ENCODE measurements around the gene ZNF716.
"Not testable (repeated sequence)": the region's sequence is repeated elsewhere in the genome, so short reads cannot be mapped to it uniquely, and the experiment has no call there.

Gene ZNF716

DNA sequence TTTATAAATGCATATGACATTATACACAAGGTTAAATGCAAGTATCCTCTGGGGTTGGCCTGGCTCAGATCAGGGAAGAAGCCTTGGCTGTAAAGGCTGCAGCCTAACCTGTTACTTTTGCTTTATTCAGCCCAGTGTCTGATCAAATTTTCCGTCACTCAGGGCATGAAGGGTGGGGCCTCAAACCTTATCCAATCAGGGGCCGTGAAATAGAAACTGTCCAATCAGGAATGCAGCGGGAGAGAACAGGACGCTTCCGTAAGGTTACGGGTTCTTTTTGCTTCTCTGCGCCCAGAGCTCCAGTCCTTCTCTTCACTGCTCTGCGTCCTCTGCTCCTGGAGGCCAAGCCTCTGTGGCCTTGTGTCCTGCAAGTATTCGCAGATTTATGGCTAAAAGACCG is at the start of gene ZNF716:
Gene ZNF716 (plus strand): TSS at position 274 of the 400 bp plus-strand sequence. CDS start 112 bp downstream, at position 386.
- no peak for DNase-seq (ENCODE audit: low read depth, low spot score)

DNA sequence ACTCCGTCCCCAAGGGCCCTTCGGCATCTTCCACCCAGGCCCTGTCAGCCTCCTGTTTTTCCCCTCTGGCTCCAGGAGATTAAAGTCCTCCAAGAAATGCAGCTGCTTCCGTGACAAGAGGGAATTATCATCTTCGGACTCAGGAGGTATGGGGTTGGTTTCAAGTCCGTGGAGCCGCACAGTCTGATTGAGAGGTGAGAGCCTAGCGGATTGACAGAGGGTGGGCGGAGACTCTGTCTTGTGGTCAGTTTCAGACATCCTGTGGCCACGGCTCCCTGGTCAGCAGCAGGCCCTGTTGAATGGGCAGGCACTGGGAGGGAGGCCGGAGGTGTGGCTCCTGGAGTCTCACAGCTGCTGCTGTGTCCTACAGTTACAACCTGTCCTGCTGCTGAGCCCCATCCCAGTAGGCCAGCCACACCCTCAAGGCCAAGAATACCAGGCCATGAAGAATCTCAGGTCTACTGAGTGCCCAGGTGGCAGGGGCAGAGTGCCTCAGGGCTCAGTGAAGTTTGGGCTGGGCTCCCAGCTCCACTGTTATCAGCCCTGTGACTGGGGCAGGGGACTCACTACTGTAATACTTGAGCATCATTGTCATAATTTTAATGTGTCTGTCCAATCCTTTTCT is 49.3 kb upstream of the ZNF716 start:
- DNase-seq (ENCODE audit: low read depth, low spot score): no peak

DNA sequence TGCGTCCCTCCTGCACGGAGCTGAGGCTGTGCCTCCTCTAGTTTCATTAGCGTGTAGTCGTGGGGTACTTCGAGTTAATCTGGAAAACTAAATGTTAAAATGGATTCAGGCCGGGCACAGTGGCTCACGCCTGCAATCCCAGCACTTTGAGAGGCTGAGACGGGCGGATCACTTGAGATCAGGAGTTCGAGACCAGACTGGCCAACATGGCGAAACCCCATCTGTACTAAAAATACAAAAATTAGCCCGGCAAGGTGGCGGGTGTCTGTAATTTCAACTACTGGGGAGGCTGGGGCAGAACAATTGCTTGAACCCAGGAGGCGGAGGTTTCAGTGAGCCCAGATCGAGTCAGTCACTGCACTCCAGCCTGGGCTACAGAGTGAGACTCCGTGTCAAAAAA is 46.9 kb upstream of the ZNF716 start:
- not testable (repeated sequence) for DNase-seq (ENCODE audit: low read depth, low spot score)

DNA sequence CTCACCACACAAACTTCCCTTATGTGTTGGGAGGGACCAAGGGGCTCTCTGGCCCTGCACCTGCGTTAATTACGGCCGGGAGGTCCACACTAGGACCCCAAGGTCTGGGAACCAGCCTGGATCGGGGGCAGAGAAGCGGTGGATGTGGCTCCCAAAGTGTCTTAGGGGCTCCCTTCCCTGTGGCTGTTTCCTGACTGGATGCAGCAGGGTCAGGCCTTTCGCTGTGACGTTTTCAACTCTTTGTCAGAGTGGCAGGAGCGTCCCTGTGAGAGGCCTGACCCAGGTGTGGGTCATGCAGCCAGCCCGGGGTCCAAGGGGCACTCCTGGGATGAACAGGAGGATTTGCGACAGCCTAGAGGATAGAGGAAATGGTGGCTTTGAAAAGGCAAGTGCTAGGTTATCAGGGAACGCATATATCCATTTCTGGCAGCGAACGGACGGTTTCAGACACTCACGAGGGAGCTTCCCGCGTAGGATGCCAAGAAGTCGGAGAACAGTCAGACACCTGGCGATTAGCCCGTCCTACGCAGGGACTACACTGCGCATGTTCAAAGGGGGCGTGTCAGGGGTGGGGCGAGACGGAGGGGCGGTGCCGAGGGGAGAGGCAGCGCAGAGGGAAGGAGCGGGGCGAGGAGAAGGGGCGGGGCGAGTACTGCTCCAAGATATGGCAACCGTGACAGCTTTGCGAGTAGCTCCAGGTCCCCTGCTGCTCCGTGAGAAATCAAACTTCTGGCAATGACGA is 46.2 kb upstream of the ZNF716 start:
- DNase-seq (ENCODE audit: low read depth, low spot score): no peak

DNA sequence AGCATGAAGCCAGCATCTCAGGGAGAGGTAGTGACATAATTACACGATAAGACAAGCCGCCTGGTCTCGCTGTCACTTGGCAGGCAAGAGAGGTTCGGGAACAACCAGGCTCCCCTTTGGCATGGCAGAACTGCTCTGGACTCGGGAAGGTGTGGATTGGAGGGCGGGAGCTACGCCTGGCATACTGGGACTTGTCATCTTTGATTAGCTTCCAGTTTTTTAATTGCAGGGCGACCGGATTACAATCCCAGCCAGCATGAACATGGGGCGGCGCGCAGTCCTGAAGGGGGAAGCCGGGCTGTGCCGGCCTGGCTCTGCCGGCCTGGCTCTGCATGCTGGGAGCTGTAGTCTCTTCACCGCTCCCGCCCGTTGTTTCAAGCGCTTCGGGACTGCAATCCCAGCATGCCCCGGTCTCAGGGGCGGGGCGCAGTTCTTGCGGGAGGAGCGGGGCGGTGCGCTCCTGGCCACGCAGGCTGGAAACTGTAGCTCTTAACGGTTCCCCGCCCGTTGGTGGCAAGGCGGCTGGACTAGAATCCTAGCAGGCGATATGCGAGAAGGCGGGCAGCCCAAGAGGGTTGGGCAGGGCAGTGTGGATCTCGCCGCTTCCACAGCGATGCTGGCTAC is 45.5 kb upstream of the ZNF716 start:
- DNase-seq (ENCODE audit: low read depth, low spot score): no peak

DNA sequence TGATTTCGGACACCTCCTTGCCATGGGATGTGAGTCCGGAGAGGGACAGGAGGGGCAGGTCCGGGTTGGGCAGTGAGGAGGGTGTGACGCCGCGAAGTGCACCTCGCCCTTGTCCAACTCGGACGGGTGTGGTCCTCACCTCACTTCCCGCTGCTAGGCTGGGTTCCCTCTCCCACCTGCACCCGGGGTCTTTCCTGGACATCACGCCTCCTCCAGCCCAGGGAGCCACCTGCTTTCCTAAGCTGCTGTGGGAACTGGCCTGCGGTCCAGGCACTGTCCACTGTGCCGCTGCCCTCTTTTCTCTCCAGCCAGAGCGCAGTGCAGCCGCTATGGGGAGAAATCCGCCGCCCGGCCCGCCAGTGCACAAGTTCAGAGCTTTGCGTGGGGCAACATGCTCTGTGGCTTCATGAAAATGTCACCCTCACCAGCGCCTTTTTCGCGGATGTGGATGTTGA is 45.0 kb upstream of the ZNF716 start:
- DNase-seq (ENCODE audit: low read depth, low spot score): no peak

DNA sequence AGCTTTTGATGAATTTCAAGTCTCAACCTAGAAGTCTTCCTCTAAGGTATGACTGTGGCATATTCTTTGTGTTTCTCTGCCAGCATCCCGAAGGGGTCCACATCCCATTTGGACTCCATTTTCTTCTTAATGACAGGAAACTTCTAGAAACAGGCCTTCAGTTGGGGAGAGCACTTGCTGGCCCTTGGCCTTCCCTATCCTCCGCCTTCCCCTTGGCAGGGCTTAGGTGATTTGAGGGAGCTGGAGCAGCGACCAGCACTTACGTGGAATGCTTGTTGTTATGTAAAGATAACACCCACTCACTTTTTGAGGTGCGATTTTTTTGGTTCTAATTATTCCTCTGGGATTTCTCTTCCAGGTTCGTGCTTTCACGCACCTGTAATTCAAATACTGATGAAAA is 42.9 kb upstream of the ZNF716 start:
- no peak for DNase-seq (ENCODE audit: low read depth, low spot score)

DNA sequence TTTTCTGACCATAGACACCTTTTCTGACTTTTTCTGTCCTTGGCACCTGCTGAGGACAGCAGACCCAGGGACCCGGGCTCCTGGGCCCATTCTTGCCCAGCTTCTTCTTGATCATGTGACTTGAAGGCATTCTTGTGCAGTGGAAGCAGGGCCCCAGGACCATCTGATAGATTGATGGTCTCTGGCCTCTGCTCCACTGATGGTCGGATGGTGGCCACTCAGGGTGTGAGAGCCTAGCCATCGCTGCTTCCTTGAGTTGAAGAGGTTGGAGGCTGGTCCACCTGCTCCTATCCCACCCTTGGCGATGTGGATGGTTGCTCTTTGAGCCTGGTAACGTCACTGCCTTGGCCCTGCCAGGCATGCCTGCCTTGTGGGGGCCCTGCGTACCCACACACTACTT is 37.8 kb upstream of the ZNF716 start:
- no peak for DNase-seq (ENCODE audit: low read depth, low spot score)

DNA sequence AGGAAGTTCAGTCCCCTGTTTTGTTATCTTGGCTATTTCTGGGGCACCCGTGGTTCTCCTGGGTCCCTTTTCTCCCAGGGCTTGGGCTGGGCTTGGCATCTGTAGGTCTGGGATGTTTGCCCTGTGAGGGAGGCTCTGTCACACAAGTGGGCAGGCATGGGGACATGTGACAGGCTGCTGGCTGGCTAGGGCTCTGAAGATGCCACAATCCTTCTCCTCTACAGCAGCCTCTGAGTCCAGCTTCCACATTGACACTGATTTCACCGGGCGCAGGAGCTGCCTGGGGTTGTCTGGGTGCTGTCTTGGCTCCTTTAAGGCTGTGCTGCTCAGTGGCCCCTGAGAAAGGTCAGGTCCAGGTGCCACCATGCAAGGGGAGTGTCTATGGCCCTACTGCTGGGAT is 37.4 kb upstream of the ZNF716 start:
- no peak for DNase-seq (ENCODE audit: low read depth, low spot score)

DNA sequence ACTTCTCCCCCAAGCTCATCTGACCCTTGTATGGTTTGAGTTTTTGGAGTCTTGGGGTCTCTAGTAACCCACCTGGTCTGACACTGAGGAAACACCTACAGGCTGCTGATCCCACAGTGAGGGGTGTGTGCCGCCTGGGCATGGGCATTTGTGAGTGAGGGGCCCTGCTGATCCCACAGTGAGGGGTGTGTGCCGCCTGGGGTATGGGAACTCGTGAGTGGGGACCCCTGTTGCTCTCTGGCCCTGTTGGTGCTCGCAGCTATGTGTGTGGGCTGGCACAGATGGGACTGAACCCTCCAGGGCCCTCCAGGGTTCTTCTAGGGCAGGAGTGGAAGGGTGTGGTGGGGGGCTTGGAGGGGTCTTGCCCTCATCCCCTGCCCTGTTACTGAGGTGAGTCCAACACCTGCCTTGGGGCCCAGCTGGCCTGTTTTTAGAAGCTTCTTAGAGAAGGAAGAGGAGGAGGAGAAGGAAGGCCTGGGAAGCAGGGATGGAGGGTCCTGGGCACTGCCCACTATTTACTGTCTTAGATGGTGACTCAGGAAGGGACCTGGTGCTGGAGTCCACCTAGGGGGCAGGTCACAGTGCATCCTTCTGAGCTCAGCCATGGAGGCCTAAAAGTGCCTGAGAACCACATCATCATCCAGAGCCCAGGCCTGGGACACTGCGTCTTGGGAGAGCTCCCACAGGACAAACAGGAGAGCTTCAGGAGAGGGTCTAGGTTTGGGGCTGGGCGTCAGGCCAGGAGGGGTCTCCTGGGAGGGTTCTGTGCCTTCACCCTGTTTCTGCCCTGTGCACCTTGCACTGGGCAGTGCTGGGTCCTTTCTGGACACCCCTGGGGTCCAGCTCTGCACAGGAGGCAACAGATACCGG is 36.2 kb upstream of the ZNF716 start:
- no peak for DNase-seq (ENCODE audit: low read depth, low spot score)

DNA sequence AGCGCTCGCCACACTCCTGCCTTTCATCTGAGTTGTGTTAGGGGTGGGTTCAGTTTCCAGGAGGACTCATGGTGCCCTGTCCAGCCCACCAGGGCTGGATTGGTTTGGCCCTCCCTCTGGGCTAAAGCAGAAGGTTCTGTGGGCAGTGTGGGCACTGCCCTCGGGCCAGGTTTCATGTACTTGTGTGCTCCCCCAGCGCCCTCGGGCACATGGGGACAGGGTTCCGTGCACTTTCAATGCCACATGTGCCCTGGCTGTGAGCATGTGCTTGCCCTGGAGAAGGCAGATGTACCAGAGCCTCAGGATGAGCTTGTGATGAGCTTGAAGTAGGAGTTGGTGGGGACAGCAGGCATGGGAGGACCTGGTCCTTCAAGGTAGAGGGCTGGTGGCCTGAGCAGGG is 35.6 kb upstream of the ZNF716 start:
- DNase-seq (ENCODE audit: low read depth, low spot score): no peak

DNA sequence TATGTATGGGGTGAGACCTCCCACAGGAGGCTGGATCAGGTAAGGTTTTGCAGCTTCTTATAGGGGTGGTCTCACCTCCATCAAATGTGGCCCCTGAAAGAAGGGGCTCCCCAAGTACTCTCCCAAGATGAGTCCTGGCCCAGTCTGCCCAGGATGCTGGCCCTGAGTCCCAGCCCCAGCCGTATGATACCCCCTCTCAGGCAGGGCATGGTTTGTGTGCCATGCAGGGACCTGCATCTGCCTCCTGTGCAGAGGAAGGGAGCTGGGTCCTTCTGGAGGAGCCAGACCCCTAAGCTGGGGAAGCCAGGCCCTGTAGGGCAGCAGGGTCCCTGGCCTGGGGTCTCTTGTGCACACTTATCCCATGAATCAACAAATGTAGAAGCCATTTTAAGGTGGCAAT is 35.1 kb upstream of the ZNF716 start:
- DNase-seq (ENCODE audit: low read depth, low spot score): no peak

DNA sequence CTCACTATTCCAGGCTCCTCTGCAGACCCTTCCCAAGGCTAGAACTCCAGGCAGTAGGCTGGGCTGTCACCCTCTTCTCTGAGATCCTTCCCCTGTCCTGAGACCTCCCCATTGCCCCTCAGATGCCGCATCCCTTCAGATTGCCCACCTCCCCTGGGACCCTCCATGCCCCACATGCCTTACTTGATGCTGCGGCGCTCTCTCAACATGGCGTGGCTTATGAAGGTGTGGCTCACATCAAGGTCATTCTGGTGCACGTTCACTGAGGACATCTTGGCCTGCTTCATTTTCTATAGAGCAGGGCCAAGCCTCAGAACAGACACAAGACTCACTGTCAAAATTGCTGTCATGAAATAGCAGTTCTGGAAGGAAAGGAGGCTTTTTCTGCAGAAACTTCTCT is 34.7 kb upstream of the ZNF716 start:
- no peak for DNase-seq (ENCODE audit: low read depth, low spot score)

DNA sequence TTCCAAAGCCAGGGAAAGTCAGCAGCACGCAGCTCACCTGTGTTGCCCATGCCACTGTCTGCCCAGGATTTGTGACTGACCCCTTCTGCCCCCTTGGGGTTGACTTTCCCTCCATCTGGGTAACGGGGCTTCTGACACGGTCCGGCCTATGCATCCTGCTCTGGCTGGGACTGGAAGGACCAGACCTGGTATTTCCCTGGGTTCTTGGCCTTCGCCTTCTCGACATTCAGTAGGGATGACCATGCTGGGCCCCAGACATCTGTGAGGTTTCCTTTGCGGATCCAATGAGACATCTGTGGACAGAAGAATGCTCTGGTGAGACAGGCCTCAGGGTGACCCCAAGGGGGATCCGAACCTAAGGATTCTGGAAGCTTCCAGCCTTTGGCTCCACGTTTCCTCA is 34.2 kb upstream of the ZNF716 start:
- no peak for DNase-seq (ENCODE audit: low read depth, low spot score)

DNA sequence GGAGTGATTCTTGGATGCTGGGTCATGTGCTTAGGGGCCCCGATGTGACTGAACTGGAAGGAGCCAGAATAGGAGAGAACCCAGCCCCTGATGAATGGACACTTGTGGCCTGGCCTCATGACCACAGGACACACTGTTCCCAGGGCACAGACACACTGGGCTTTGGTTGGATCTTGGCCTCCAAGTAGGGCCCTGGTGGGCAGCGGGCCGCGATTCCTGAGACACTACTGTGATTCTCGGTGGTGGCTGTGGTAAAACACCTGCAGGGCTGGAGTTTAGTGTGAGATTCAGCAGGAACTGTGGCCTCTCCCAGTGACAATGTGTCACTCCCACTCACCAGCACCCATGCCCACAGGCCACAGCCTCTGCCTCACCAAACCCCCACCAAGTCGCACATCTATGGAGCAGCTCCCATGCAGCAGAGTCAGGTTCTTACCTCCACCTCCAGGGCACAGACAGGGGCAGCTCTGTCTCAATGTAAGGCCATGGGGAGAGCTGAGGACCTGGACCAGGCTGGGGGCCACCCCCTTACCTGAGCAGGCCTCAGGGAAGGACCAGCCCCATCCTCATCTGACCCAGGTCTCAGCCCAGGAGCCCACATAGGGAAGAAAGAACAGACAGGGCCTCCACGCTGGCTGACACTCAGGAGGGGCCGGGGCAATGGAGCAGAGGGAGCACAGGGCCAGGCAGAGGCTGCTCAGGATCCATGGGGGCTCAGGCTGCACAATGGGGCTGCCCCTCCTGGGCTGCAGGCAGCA is 33.2 kb upstream of the ZNF716 start:
- DNase-seq (ENCODE audit: low read depth, low spot score): no peak

DNA sequence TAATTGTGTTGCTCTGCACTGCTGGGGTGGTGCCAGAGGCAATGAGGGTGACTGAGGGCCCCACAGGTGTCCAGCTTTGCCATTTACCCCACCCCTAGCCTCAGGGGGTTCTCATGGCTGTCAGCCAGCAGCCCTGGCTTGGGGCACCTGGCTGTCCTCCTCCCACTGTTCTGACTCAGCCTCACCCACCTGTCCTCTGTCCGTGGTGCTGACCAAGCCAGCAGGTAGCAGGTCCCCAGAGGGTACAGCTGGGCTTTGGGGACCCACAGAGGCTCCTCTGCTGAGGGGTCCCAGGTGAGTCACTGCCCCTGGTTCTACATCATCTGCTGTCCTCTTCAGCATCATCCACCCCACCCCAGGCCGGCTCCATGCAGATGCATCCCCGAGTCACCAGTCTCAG is 32.2 kb upstream of the ZNF716 start:
- DNase-seq (ENCODE audit: low read depth, low spot score): no peak

DNA sequence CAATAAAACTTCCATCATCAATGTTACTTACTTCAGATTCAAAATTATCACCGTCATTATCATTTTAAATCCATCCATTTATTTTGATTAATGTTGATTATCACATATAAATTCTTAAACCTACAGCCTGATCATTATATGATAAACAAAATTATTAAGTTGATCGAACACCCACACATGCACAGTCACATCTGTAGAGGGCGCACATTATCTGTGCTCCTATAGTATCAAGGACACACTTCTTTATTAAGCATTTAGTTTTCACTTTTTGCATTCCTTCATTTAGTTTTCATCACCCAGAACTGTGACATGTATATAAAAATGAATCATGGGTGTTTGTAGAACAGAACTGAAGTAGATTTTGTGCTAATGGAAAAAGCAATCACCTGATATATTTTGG is 26.2 kb upstream of the ZNF716 start:
- no peak for DNase-seq (ENCODE audit: low read depth, low spot score)

DNA sequence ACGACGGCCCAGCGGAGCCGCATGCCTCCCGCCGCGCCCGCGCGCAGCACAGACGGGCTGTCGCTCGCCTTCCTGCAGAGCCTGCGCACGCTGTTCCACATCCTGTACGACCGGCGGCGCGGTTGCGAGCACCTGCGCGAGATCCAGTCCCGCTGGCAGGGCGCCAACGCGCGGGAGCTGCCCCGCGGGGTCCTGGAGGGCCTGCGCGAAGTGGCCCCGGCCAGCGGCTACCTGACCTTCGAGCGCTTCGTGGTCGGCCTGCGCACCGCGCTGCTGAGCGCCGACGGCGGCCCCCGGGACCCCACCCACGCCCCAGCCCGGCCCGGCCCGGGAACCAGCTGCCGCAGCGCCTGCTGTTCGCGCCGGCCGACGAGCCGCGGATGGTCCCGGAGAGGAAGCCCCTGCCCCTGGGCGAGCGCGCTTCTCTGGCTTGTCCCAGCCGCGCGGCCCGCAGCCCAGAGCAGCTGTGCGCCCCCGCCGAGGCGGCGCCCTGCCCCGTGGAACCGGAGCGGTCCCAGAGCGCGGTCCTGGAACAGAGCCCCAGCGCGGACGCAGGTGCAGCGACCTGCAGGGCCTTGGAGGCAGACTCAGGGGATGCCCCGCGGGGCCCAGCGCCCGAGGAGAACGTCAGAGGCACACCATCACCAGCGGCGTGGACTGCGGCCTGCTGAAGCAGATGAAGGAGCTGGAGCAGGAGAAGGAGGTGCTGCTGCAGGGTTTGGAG is 25.3 kb upstream of the ZNF716 start:
- no peak for DNase-seq (ENCODE audit: low read depth, low spot score)

DNA sequence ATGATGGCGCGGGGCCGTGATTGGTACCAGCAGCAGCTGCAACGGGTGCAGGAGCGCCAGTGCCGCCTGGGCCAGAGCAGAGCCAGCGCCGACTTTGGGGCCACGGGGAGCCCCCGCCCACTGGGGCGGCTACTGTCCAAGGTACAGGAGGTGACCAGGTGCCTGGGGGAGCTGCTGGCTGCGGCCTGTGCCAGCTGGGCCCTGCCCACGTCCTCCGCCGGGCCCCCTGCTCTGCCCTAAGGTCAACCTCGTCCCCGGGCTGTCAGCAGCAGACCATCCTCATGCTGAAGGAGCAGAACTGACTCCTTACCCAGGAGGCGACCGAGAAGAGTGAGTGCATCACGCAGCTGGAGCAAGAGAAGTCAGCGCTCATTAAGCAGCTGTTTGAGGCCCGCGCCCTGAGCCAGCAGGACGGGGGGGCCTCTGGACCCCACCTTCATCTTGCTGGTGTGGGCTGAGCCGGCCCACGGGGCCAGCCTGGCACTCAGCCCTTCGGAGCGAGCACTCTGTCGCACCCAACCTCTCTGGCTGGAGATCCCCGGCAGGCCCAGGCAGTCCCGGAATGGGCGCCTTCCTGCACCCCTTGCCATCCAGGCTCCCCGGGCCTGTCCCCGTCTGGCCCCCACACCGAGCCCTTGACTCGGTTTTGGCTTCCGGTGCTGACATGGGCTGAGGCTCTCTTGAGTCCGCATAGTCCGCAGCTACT is 24.6 kb upstream of the ZNF716 start:
- no peak for DNase-seq (ENCODE audit: low read depth, low spot score)
